H1 (cell line): ENCODE measurements around the gene NHP2. TPM values are rescaled to one million over a fixed set of nuclear protein-coding genes. Genes with fewer than 3 reads are reported as not detected.

Source experiments
- CTCF ChIA-PET: fragments of 300-600 bp; sonication (Branson Sonifier 250); formaldehyde crosslinking; loops from one replicate; lab custom pipeline; 2021; ENCODE audit not compliant: partially characterized antibody; lab: Charles Lee
- POLR2A ChIA-PET: fragments of 300-600 bp; sonication (Branson Sonifier 250); formaldehyde crosslinking; loops from one replicate; lab custom pipeline; 2021; ENCODE audit warnings: inconsistent platforms; ENCODE audit not compliant: partially characterized antibody; lab: Charles Lee
- DNase-seq, 2 experiments: peaks; one replicate each; pipeline versions ENCODE4 v3.0.0 to v3.0.0-alpha.2; 2010 to 2022; ENCODE audit warnings: low spot score in 2 of 2, low read depth in 1 of 2, mixed read lengths in 1 of 2
- FAIRE-seq: peaks from 2 replicates; lab custom pipeline; 2011; peaks lifted over from hg19 to GRCh38; lab: Jason Lieb, UNC
- H2AFZ ChIP-seq: 2 replicates; pipeline ENCODE4 v1.8.1; 2012; ENCODE audit warnings: low read length, inconsistent platforms
- H2AK5ac ChIP-seq: 2 replicates; pipeline ENCODE4 v1.6.1; 2013; ENCODE audit warnings: low read depth, low read length
- H2BK120ac ChIP-seq: replicated peaks from 2 replicates; pipeline ENCODE3; 2013; ENCODE audit warnings: low read depth, low read length, inconsistent platforms
- H2BK12ac ChIP-seq: 2 replicates; pipeline ENCODE4 v1.6.1; 2013; ENCODE audit warnings: low read depth, low read length
- H2BK15ac ChIP-seq: 2 replicates; pipeline ENCODE4 v1.6.1; 2013; ENCODE audit warnings: low read length
- H2BK20ac ChIP-seq: 2 replicates; pipeline ENCODE4 v1.6.1; 2013; ENCODE audit warnings: low read length
- H2BK5ac ChIP-seq: 2 replicates; pipeline ENCODE4 v1.6.1; 2013; ENCODE audit warnings: low read depth, low read length
- H3K14ac ChIP-seq: 2 replicates; pipeline ENCODE4 v1.6.1; 2013; ENCODE audit warnings: inconsistent platforms; ENCODE audit not compliant: insufficient read length
- H3K18ac ChIP-seq: 2 replicates; pipeline ENCODE4 v1.6.1; 2013; ENCODE audit warnings: low read length; ENCODE audit errors: extremely low read depth
- H3K23ac ChIP-seq: 2 replicates; pipeline ENCODE4 v1.6.1; 2013; ENCODE audit warnings: inconsistent platforms; ENCODE audit not compliant: insufficient read length
- H3K23me2 ChIP-seq: 2 replicates; pipeline ENCODE4 v1.6.1; 2013; ENCODE audit warnings: low read depth, low read length
- H3K27ac ChIP-seq: 2 replicates; pipeline ENCODE4 v1.6.1; 2011; ENCODE audit warnings: low read depth, low read length, inconsistent platforms
- H3K27me3 ChIP-seq, 4 experiments: replicated peaks in 1 of 4; 1 replicate in 1 of 4; 2 replicates in 3 of 4; pipeline versions ENCODE4 v1.6.1 to v1.8.1; 2011 to 2013; ENCODE audit warnings: low read length in 3 of 4, mild to moderate bottlenecking in 3 of 4, inconsistent platforms in 2 of 4, mixed read lengths in 2 of 4, moderate library complexity in 1 of 4; ENCODE audit not compliant: control insufficient read depth in 3 of 4, insufficient read depth in 3 of 4; ENCODE audit errors: extremely low read depth in 1 of 4
- H3K36me3 ChIP-seq, 4 experiments: 2 replicates each; pipeline versions ENCODE4 v1.6.1 to v1.8.1; 2011 to 2013; ENCODE audit warnings: mild to moderate bottlenecking in 4 of 4, low read length in 3 of 4, moderate library complexity in 2 of 4, control low read depth in 1 of 4, inconsistent platforms in 1 of 4; ENCODE audit not compliant: insufficient read depth in 4 of 4, control insufficient read depth in 2 of 4
- H3K4ac ChIP-seq: replicated peaks from 2 replicates; pipeline ENCODE3; 2013; ENCODE audit warnings: low read length, low read depth, mixed read lengths, inconsistent platforms; ENCODE audit not compliant: insufficient read length
- H3K4me1 ChIP-seq, 4 experiments: replicated peaks in 1 of 4; 1 replicate in 1 of 4; 2 replicates in 3 of 4; pipeline versions ENCODE4 v1.6.1 to v1.8.1; 2011 to 2013; ENCODE audit warnings: low read length in 3 of 4, inconsistent platforms in 2 of 4, mixed read lengths in 1 of 4; ENCODE audit not compliant: insufficient read depth in 4 of 4, control insufficient read depth in 3 of 4
- H3K4me2 ChIP-seq, 2 experiments: 2 replicates each; pipeline versions ENCODE4 v1.6.1 to v1.8.1; 2011 to 2013; ENCODE audit warnings: low read depth in 2 of 2, low read length in 2 of 2, control low read depth in 1 of 2, inconsistent platforms in 1 of 2, mild to moderate bottlenecking in 1 of 2; ENCODE audit not compliant: insufficient read depth in 1 of 2
- H3K4me3 ChIP-seq, 4 experiments: fragments of 200-600, 300-600 bp in 1 of 4; sonication (generic), shearing (Covaris generic), sonication (Bioruptor Twin) in 1 of 4; 2 replicates each; pipeline versions ENCODE4 v1.5.1 to v1.8.1; 2011 to 2016; ENCODE audit warnings: low read length in 4 of 4, low read depth in 3 of 4, control low read depth in 2 of 4, inconsistent platforms in 2 of 4, mild to moderate bottlenecking in 2 of 4, mixed read lengths in 1 of 4, moderate library complexity in 1 of 4; ENCODE audit not compliant: insufficient read depth in 2 of 4; ENCODE audit errors: extremely low read depth in 1 of 4
- H3K56ac ChIP-seq: replicated peaks from 2 replicates; pipeline ENCODE3; 2013; ENCODE audit warnings: low read depth, mild to moderate bottlenecking, mixed read lengths, low read length, inconsistent platforms; ENCODE audit not compliant: insufficient read length
- H3K79me1 ChIP-seq: 2 replicates; pipeline ENCODE4 v1.6.1; 2013; ENCODE audit warnings: low read depth, low read length, control low read depth
- H3K79me2 ChIP-seq, 2 experiments: 2 replicates each; pipeline versions ENCODE4 v1.6.1 to v1.8.1; 2012 to 2013; ENCODE audit warnings: low read length in 2 of 2, mild to moderate bottlenecking in 2 of 2, inconsistent platforms in 1 of 2; ENCODE audit not compliant: insufficient read depth in 2 of 2, control insufficient read depth in 1 of 2
- H3K9ac ChIP-seq, 4 experiments: replicated peaks in 1 of 4; 1 replicate in 1 of 4; 2 replicates in 3 of 4; pipeline versions ENCODE4 v1.6.1 to v1.8.1; 2011 to 2013; ENCODE audit warnings: low read depth in 3 of 4, low read length in 3 of 4, control low read depth in 2 of 4, mild to moderate bottlenecking in 2 of 4, moderate library complexity in 2 of 4, inconsistent platforms in 1 of 4; ENCODE audit errors: extremely low read depth in 1 of 4
- H3K9me3 ChIP-seq, 2 experiments: 2 replicates each; pipeline versions ENCODE4 v1.6.1 to v1.8.1; 2012 to 2013; ENCODE audit warnings: mild to moderate bottlenecking in 2 of 2, moderate library complexity in 2 of 2, control low read depth in 1 of 2, inconsistent platforms in 1 of 2, low read depth in 1 of 2, low read length in 1 of 2, mixed read lengths in 1 of 2; ENCODE audit not compliant: insufficient read depth in 2 of 2
- H4K20me1 ChIP-seq, 2 experiments: replicated peaks in 1 of 2; 2 replicates each; pipeline versions ENCODE3 to v1.8.1; 2011 to 2013; ENCODE audit warnings: inconsistent platforms in 2 of 2, low read length in 2 of 2, mild to moderate bottlenecking in 1 of 2; ENCODE audit not compliant: insufficient read depth in 2 of 2, control insufficient read depth in 1 of 2
- H4K5ac ChIP-seq: 2 replicates; pipeline ENCODE4 v1.6.1; 2013; ENCODE audit warnings: low read length, low read depth, mixed read lengths, inconsistent platforms; ENCODE audit not compliant: insufficient read length
- H4K8ac ChIP-seq: 2 replicates; pipeline ENCODE4 v1.8.0; 2013; ENCODE audit warnings: mild to moderate bottlenecking, moderate library complexity, low read length, inconsistent platforms; ENCODE audit not compliant: insufficient read depth; ENCODE audit errors: extremely low read depth
- H4K91ac ChIP-seq: replicated peaks from 2 replicates; pipeline ENCODE3; 2013; ENCODE audit warnings: low read length, mixed read lengths, inconsistent platforms; ENCODE audit not compliant: insufficient read length
- CEBPB ChIP-seq: IDR thresholded peaks from 2 replicates; pipeline ENCODE4 v1.6.1; 2012; ENCODE audit warnings: low read depth, low read length
- EGR1 ChIP-seq: IDR thresholded peaks from 2 replicates; pipeline ENCODE4 v1.6.1; 2011; ENCODE audit warnings: low read depth, low read length, borderline replicate concordance
- EP300 ChIP-seq, 2 experiments: IDR thresholded peaks; 1 replicate in 1 of 2; 2 replicates in 1 of 2; pipeline ENCODE4 v1.6.1; 2011 to 2012; ENCODE audit warnings: low read depth in 2 of 2, low read length in 2 of 2, mild to moderate bottlenecking in 2 of 2, borderline replicate concordance in 1 of 2, inconsistent platforms in 1 of 2, moderate library complexity in 1 of 2
- KDM5A ChIP-seq: fragments of 200-600 bp; IDR thresholded peaks from 2 replicates; pipeline ENCODE4 v1.7.1; 2012; ENCODE audit warnings: mild to moderate bottlenecking, low read length, inconsistent platforms, mixed read lengths
- NRF1 ChIP-seq: IDR thresholded peaks from 2 replicates; pipeline ENCODE4 v1.6.1; 2011; ENCODE audit warnings: mild to moderate bottlenecking, low read depth, low read length, improper control_type of control experiment
- POLR2A ChIP-seq, 2 experiments: IDR thresholded peaks; 1 replicate in 1 of 2; 2 replicates in 1 of 2; pipeline ENCODE4 v1.6.1; 2011; ENCODE audit warnings: low read depth in 2 of 2, low read length in 2 of 2, mild to moderate bottlenecking in 2 of 2; ENCODE audit errors: control extremely low read depth in 1 of 2
- POLR2AphosphoS5 ChIP-seq: IDR thresholded peaks from 2 replicates; pipeline ENCODE4 v1.6.1; 2011; ENCODE audit warnings: low read depth, low read length
- SIRT6 ChIP-seq: IDR thresholded peaks from one replicate; pipeline ENCODE4 v1.7.1; 2012; ENCODE audit warnings: low read length, inconsistent platforms
- WGBS, 2 experiments: shearing (Covaris generic) in 1 of 2; methylation state at CpG; one replicate each; pipeline versions ENCODE4 v1.1.6 to v1.1.7; 2013 to 2015; ENCODE audit warnings: low lambda C conversion rate in 2 of 2, mixed read lengths in 2 of 2, inconsistent platforms in 1 of 2, low coverage in 1 of 2, missing lambda C conversion rate in 1 of 2; ENCODE audit not compliant: insufficient replicate concordance in 2 of 2, insufficient coverage in 1 of 2, insufficient read length in 1 of 2; ENCODE audit errors: extremely low coverage in 1 of 2, missing lambda C conversion rate in 1 of 2; 5-methylcytosine and 5-hydroxymethylcytosine counted together
- polyA plus RNA-seq, 7 experiments: library from polyadenylated mRNA; depleted of rRNA in 3 of 7; stranded (reverse) in 5 of 7; unstranded in 2 of 7; fragments of >200 nt in 5 of 7; fragments of 200-250 nt in 2 of 7; gene quantifications; 1 replicate in 5 of 7; 2 replicates in 1 of 7; 4 replicates in 1 of 7; pipeline versions ENCODE4 v1.2.1 to v1.2.3, GENCODE V29; 2011 to 2013; ENCODE audit warnings: missing spikeins in 2 of 7, mixed read lengths in 2 of 7
- total RNA-seq: library from RNA; stranded (reverse); fragmentation: NEBNext Ultra II Directional; extraction: Animal tissue kit (Norgen Biotek cat#: 25700); gene quantifications from 2 replicates; pipeline ENCODE4 v1.2.1, GENCODE V29; 2021
- TF ChIP-seq, protein P1 (sequence below): IDR thresholded peaks from 2 replicates; pipeline ENCODE4 v1.6.1; 2012; ENCODE audit warnings: inconsistent platforms
- TF ChIP-seq, protein P2 (sequence below): IDR thresholded peaks from 2 replicates; pipeline ENCODE4 v1.6.1; 2011; ENCODE audit warnings: low read length, improper control_type of control experiment

The NHP2 gene
- total and polyA plus RNA-seq, 2 of the 8 experiments (the other 6 are each of a cell fraction or from before 2014, with no cell fraction given): 241 to 263 TPM

DNA sequence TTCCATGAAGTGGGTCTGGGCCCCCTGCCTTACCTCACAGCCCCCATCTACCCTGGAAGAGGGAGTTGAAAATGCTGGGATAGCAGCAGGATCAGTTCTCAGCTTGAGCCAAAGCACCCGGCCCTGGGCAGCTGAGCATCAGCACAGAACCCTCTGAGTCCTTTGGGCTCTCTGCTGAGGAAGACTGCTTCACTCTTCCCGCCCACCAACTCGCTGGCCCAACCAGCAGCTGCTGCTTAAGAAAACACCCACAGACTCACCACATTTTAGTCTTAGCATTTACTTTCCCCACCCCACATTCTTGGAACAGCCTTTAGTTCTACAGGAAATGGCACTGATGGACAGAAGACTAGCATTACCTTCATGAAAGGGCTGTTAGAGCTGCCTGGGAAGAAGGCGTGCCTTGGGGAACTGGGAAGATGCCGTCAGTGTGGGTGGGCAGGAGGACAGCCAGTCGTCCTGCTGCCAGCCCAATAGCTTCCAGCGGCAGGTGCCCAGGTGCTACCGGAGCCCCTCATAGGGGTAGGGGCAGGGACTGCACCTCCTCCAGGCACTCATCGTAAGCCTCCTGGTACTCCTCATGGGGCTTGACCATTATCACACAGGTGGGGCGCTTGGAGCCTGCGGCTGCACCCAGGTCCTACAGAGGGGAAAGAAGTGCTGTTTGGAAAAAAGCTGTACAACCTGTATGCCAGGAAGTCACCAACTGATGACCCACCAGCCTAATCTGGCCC, 4.3 kb downstream of the NHP2 start:
- ChIA-PET POLR2A (interaction anchor here (0.8 to 40.7 kb wide), 20 partner anchors 7 to 74 kb away, joined by 3 to 1250 read pairs (median 6); partner anchors contain the start of genes HNRNPAB, N4BP3 and RMND5B), CTCF (interaction anchor here (0.6 to 24.6 kb wide), 14 partner anchors 8 to 71 kb away, joined by 3 to 515 read pairs (median 6); no protein-coding TSS in a partner anchor)
- no peak overlapping the region for H2BK20ac ChIP-seq
- no peaks in the 10 kb centered on the region for H3K9me3 ChIP-seq
- H3K4ac ChIP-seq: no peak overlapping the region
- peaks cover 44 to 61% (median 49%) of the 10 kb centered on the region in 4 experiments for H3K36me3 ChIP-seq
- H3K4me1 ChIP-seq: peaks cover 0 to 4% (median 2%) of the 10 kb centered on the region in 4 experiments; a peak in 5 of 7 replicates
- H3K18ac ChIP-seq: no peak overlapping the region
- no peak overlapping the region for H4K5ac ChIP-seq
- no peak overlapping the region for H2BK5ac ChIP-seq
- no peak overlapping the region for H3K27ac ChIP-seq
- H2BK15ac ChIP-seq: no peak overlapping the region
- H2AK5ac ChIP-seq: no peak overlapping the region
- FAIRE-seq (no peak), DNase-seq (no peak)
- H2BK12ac ChIP-seq: no peak overlapping the region
- H3K23me2 ChIP-seq: peaks cover 6% of the 10 kb centered on the region; the same call in 1 of the 2 replicates
- no peak overlapping the region for H2AFZ ChIP-seq
- 90% methylated on average over 11 of the region's 11 CpGs; no CpG with 5 or more reads in 1 of the 2 experiments for WGBS, 2 experiments
- no peak overlapping the region for H3K9ac ChIP-seq
- H3K4me2 ChIP-seq: no peak overlapping the region
- no peak overlapping the region for H3K14ac ChIP-seq
- no peak overlapping the region for H4K91ac ChIP-seq
- no peak overlapping the region for H3K56ac ChIP-seq
- H2BK120ac ChIP-seq: no peak overlapping the region
- no peaks in the 10 kb centered on the region for H3K27me3 ChIP-seq
- no peak overlapping the region for H4K8ac ChIP-seq
- H4K20me1 ChIP-seq: peaks cover 18% of the 10 kb centered on the region in 2 experiments
- no peak overlapping the region for H3K23ac ChIP-seq
- peaks cover 0 to 12% of the 10 kb centered on the region in 2 experiments; a peak in 2 of 4 replicates for H3K79me2 ChIP-seq
- H3K4me3 ChIP-seq: no peak overlapping the region
- peaks cover 6% of the 10 kb centered on the region for H3K79me1 ChIP-seq
- TF ChIP-seq EP300 (IDR thresholded peaks at IDR 0.05; ENCODE audit: borderline replicate concordance in 1 of 2, low read depth in 2 of 2, low read length in 2 of 2) (no peak), POLR2AphosphoS5 (peak; percentile 35), POLR2A (IDR thresholded peaks at IDR 0.05; ENCODE audit: control extremely low read depth in 1 of 2, low read depth in 2 of 2, low read length in 2 of 2) (peak in 1 of 2 experiments; percentile 71; a peak in 2 of 3 replicates), NRF1 (no peak), KDM5A (no peak), EGR1 (no peak), CEBPB (no peak), SIRT6 (no peak)
- TF ChIP-seq, protein P1, sequence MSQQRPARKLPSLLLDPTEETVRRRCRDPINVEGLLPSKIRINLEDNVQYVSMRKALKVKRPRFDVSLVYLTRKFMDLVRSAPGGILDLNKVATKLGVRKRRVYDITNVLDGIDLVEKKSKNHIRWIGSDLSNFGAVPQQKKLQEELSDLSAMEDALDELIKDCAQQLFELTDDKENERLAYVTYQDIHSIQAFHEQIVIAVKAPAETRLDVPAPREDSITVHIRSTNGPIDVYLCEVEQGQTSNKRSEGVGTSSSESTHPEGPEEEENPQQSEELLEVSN: no peak
- TF ChIP-seq, protein P2, sequence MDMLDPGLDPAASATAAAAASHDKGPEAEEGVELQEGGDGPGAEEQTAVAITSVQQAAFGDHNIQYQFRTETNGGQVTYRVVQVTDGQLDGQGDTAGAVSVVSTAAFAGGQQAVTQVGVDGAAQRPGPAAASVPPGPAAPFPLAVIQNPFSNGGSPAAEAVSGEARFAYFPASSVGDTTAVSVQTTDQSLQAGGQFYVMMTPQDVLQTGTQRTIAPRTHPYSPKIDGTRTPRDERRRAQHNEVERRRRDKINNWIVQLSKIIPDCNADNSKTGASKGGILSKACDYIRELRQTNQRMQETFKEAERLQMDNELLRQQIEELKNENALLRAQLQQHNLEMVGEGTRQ: no peak
